GM19351 (cell line): ENCODE measurements around the gene CTNNAL1.
"Not testable (repeated sequence)": the region's sequence is repeated elsewhere in the genome, so short reads cannot be mapped to it uniquely, and the experiment has no call there.

ENCODE experiments used
- ATAC-seq: cut with Tn5 transposase; IDR thresholded peaks from one replicate; pipeline ENCODE4 v1.9.1; 2021; ENCODE audit warnings: mild to moderate bottlenecking, moderate library complexity; ENCODE audit not compliant: unreplicated experiment

The CTNNAL1 gene, protein sequence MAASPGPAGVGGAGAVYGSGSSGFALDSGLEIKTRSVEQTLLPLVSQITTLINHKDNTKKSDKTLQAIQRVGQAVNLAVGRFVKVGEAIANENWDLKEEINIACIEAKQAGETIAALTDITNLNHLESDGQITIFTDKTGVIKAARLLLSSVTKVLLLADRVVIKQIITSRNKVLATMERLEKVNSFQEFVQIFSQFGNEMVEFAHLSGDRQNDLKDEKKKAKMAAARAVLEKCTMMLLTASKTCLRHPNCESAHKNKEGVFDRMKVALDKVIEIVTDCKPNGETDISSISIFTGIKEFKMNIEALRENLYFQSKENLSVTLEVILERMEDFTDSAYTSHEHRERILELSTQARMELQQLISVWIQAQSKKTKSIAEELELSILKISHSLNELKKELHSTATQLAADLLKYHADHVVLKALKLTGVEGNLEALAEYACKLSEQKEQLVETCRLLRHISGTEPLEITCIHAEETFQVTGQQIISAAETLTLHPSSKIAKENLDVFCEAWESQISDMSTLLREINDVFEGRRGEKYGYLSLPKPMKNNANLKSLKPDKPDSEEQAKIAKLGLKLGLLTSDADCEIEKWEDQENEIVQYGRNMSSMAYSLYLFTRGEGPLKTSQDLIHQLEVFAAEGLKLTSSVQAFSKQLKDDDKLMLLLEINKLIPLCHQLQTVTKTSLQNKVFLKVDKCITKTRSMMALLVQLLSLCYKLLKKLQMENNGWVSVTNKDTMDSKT

DNA sequence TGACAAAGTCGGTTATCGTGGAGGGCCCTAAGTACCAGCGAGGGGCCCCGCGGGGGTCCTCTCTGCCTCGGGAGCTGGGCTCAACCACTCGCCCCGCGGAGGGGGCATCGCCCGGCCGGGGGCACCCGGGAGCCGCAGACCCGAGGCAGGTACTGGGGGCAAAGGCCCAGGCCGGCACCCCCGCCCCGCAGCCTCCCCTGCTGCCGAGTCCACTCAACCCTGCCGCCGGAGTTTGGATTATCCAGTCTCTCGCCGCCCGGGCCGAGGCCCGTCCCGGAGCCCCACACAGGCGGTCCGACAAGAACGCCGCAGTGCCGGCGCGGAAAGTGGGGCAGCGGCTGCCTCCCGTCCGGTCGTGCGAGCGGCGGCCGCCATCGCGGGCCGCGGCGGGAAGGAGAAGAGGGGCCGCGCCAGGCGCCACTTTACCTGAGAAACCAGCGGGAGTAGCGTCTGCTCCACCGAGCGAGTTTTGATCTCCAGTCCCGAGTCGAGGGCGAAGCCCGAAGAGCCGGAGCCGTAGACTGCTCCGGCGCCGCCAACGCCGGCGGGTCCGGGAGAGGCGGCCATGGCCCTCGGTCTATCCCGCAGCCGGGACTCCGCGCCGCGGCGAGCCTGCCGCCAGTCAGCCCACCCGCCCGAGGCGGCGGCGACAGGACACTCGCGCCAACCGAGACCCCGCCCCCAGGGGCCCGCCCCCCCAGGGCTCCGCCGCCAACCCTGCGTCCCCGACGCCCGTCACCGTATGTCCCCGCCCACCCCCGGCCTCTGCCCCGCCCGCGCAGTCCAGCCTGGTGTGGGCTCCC lies at the start of gene CTNNAL1:
CTNNAL1 (minus strand) TSS at position 624 of the 803 bp plus-strand sequence; CDS start at position 567, 57 bp downstream.
- peak; percentile 69 for ATAC-seq

GRCh38 chr9:109062543-109062942 lies 49.2 kb upstream of the CTNNAL1 start:
- ATAC-seq, result no peak

DNA sequence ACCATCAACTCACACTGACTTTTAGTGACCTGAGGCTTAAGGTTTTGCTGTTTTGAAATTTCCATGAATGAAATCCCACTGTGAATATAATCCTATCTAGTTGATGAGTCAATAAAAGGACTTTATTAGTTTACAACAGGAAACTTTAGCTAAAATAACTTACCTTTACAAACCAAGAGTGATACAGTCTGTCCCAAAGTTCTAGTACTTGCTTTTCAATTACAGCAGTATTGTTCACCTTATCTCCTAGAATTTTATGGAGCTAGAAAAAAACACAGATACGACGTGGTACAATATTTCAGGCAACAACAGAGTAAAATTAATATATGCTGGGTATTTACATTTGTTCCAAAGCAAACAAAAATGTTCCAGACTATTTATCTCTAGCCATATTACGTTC lies 46.9 kb upstream of the CTNNAL1 start:
- ATAC-seq, result no peak

GRCh38 chr9:109053121-109053520 lies 39.8 kb upstream of the CTNNAL1 start:
- ATAC-seq, result not testable (repeated sequence)

- no peak for ATAC-seq
Observed at GRCh38 chr9:109052416-109052815, 39.1 kb upstream of the CTNNAL1 start.

GRCh38 chr9:109051733-109052132 lies 38.4 kb upstream of the CTNNAL1 start:
- no peak for ATAC-seq

DNA sequence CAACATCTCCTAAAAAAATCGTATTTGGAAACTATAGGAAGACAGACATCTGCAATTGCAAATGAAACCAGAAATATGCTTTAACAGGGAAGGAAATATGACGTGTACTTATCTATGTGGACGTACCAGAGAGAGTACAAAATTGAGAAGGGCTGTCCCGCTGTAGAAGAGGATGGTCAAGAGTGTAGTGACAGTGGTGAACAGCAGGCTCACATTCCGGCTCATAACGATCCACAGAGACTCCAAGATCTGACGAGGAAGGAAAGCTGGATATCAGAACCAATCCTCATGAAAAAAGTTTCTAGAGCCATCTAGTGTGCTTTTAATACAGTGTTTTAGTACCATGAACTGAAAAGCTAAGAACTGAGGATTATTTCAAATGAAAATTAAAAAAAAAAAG lies 37.1 kb upstream of the CTNNAL1 start:
- ATAC-seq, result no peak

- no peak for ATAC-seq
Observed at GRCh38 chr9:109048822-109049221, 35.5 kb upstream of the CTNNAL1 start.

DNA sequence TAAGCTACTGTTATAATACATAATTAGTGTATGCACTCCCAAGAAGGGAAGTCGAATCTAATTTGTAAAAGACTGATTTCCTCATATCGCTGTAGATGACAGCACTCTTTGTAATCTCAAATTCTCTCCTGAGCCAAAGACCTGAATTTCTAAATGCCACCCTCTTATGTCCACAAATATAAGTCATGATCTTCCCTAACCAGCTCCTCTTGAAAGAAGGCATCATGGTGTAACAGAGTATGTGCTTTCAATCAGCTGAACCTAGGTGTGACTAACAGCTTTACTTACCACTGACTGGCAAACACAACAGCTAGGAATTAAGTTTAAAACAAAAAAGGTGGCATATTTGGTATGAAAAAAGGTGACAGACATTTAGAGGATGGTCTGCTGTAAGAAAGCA lies 34.0 kb upstream of the CTNNAL1 start:
- ATAC-seq, result no peak

- ATAC-seq, result no peak
Observed at GRCh38 chr9:109046346-109046745, 33.0 kb upstream of the CTNNAL1 start.

- ATAC-seq, result no peak
Observed at GRCh38 chr9:109043578-109043977, 30.3 kb upstream of the CTNNAL1 start.

DNA sequence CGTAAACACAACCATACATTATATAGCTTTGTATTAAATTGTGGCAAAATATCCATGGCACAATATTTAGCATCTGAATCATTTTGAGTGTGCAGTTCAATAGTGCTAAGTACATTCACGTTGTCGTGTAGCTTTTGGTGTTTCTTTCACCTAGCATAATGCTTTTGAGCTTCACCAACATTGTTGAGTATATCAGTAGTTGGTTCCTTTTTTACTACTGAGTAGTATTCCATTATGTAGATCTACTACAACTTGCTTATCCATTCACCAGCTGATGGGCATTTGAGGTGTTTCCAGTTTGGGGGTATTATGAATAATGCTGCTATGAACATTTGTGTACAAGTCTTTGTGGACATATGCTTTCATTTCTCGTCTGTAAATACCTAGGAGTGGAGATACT lies 27.3 kb upstream of the CTNNAL1 start:
- no peak for ATAC-seq

GRCh38 chr9:109039539-109039938 lies 26.2 kb upstream of the CTNNAL1 start:
- no peak for ATAC-seq

GRCh38 chr9:109037946-109038715 lies 24.8 kb upstream of the CTNNAL1 start:
- no peak for ATAC-seq

DNA sequence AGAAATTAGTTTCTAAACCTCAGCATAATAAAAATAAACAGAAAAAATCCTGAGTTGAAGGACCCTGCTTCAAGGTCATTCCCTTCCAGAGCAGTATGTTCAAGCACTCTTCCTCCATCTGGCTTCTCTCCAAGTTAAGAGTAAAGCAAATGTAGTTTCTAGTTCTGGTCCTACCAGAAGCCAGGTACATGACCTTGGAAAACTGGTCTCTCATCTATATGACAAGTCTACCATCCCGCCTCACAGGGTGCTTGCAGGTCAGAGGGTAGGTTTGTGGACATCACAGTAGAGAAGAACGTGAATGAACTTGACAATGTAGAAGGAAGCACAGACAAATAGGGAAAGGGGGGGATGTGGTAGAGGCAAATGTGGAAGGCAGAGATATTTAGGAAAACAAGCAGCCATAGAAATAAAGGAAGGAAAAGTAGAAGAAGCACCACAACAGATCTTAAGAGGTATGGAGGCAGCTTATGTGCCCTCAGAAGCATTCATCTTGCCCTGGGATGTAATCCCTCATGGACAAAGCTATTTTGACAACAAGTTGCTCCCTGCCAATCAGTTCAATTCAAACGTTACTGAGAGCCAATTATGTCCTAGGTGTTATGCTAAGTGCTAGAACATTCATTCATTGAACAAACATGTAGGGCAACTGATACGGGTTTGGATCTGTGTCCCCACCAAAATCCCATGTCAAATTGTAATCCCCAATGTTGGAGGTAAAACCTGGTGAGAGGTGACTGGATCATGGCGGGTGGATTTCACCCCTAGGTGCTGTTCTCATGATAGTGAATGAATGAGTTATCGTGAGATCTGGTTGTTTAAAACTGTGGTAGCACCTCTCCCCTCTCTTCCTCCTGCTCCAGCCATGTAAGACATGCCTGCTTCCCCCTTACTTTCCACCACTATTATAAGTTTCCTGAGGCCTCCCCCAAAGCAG lies 23.7 kb upstream of the CTNNAL1 start:
- ATAC-seq, result no peak

- ATAC-seq, result no peak
Observed at GRCh38 chr9:109035684-109036423, 22.6 kb upstream of the CTNNAL1 start.

- ATAC-seq, result no peak
Observed at GRCh38 chr9:109033941-109034700, 20.8 kb upstream of the CTNNAL1 start.

GRCh38 chr9:109031241-109031640 lies 17.9 kb upstream of the CTNNAL1 start:
- no peak for ATAC-seq
